ENCODE data around the gene CSNK1G3. TPM values are rescaled to one million over a fixed set of nuclear protein-coding genes. Genes with fewer than 3 reads are reported as not detected.

CSNK1G3 gene
- total and polyA plus RNA-seq, 2 experiments from 2014 or later = 19.6 to 65.1 TPM

DNA sequence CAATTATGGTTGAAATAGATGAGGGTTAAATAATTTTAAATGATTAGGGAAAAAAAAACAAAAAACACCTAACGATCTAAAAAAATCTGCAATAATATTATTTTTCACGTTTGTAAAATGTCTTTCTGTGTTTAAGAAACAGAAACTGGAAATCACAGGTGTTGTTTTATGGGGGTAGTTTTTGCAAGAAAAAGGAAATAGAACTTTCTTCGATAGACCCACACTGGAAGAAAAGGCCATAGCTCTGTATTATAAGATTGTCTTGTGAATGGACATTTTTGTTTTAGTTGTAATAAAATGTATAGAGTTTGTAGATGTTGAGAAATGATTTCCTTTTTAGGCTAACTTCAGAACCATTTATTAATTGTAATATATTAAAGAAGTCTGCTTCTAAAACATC lies 5.5 kb downstream of the CSNK1G3 start:
- Histone ChIP-seq H3K4me3 (no peak overlapping the region), H3K4me1 (ENCODE audit: insufficient read depth) (peaks cover 16% of the 10 kb centered on the region), H3K79me2 (replicated peaks; ENCODE audit: insufficient read depth) (peaks cover 98% of the 10 kb centered on the region), H2AFZ (no peak overlapping the region), H3F3A (replicated peaks; ENCODE audit: low read depth) (no peaks in the 10 kb centered on the region), H3K27ac (ENCODE audit: low read depth) (no peak overlapping the region), H3K9me2 (ENCODE audit: insufficient read depth) (no peaks in the 10 kb centered on the region), H4K20me1 (replicated peaks; ENCODE audit: insufficient read depth) (peaks cover 40% of the 10 kb centered on the region), H3K36me3 (ENCODE audit: insufficient read depth) (no peaks in the 10 kb centered on the region), H3K4me2 (no peak overlapping the region), H3K27me3 (ENCODE audit: insufficient read depth) (no peaks in the 10 kb centered on the region)
- Mint-ChIP-seq H3K36me3 (ENCODE audit: low read depth) (no peaks in the 10 kb centered on the region), H3K4me3 (no peak overlapping the region), H3K4me1 (peaks cover 50% of the 10 kb centered on the region), H3K27me3 (ENCODE audit: insufficient read depth, low read depth, poor library complexity) (peaks cover 6% of the 10 kb centered on the region), H3K9me3 (no peaks in the 10 kb centered on the region), H3K27ac (no peak overlapping the region)
- TF ChIP-seq ZNF462 (CRISPR knock-in tag; IDR thresholded peaks at IDR 0.05) (no peak), POLR2AphosphoS5 (IDR thresholded peaks at IDR 0.05; ENCODE audit: low read depth) (no peak), REST (IDR thresholded peaks at IDR 0.05; ENCODE audit: unreplicated experiment) (no peak), ZNF331 (CRISPR knock-in tag; IDR thresholded peaks at IDR 0.05; ENCODE audit: low read depth) (no peak), NANOG (IDR thresholded peaks at IDR 0.05; ENCODE audit: borderline replicate concordance) (no peak), CTCF (conservative IDR thresholded peaks at IDR 0.05; ENCODE audit: low read depth in 2 of 2) (no peak), EZH2phosphoT487 (IDR thresholded peaks at IDR 0.05; ENCODE audit: unreplicated experiment) (no peak), ZNF114 (CRISPR knock-in tag; IDR thresholded peaks at IDR 0.05) (no peak)
- no peak for DNase-seq (ENCODE audit: low spot score)
- ATAC-seq = no peak
